Activated CD8-positive, alpha-beta memory T cell treated with anti-CD3 and anti-CD28 coated beads, Interleukin-2, amount 50 U/mL, for 1 hour (primary cell): ENCODE data around the gene LMBRD2.

Experiments used
- DNase-seq: peaks from one replicate; pipeline ENCODE4 v3.0.0-alpha.2; 2020; ENCODE audit errors: extremely low read depth

LMBRD2 gene

GRCh38 chr5:36049949-36050348, 101.7 kb downstream of the LMBRD2 start:
- no peak for DNase-seq
